Measurements from ENCODE around the gene EEF2.
A peak's percentile ranks its signal among the peaks of the same experiment; 100 is the strongest.

Gene EEF2

DNA sequence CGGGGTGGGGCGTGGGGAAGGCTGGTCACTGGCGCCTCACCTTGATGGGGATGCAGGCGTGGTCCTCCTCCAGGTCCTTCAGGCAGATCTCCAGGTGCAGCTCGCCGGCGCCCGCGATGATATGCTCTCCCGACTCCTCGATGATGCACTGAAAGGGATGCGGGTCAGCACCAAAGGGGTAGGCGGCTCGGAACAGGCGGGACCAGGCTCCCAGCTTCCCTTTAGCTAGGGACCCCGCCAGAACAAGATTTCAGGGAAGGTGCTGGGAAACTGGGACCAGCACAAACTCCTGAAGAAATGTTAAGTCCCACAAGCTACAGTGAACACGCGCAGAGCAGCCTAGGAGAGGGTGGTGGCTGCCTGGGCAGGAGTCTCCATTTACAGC is 6.0 kb downstream of the EEF2 start:
- no peak for TF ChIP-seq CTCF (IDR thresholded peaks at IDR 0.05)

GRCh38 chr19:3978145-3978544 is 7.1 kb downstream of the EEF2 start:
- TF ChIP-seq CTCF (IDR thresholded peaks at IDR 0.05), result no peak

- TF ChIP-seq CTCF (IDR thresholded peaks at IDR 0.05), result peak; percentile 17; the same call in 1 of the 2 replicates
Measured at GRCh38 chr19:3977242-3978143, 7.8 kb downstream of the EEF2 start.

DNA sequence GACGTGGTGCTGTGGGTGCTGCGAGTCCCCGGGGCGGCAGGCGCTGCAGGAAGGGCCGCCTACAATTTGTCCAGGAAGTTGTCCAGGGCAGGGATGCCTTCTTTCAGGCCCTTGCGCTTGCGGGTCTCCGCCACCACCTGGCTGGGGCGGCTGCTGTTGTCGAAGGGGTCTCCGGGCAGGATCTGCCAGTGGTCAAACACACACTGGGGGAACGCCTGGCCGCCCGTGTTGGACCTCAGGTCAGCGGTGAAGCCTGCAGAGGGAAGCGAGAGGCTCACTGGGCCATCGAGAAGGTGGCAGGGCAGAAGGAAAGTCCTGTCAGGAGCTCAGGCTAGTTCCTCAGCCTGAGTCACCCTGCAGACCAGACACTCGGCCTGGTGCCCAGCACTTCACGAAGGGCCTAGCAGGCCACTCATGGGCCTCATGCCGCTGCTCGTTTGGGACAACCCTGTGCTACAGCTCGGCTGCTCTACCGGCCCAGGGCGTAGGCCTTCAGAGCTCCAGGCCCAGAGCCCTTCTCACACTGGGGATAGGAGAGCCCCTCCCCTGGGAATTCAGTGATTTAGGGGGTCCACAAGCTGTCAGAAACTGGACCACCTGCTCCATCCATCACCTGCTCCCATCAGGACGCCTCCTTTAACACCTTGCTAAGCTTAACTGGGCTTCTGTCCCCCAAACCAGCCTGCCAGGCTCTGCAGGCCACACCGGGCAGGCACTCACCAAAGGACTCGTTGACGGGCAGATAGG is 8.6 kb downstream of the EEF2 start:
- TF ChIP-seq CTCF (IDR thresholded peaks at IDR 0.05), result no peak

GRCh38 chr19:3975637-3976087 is 9.6 kb downstream of the EEF2 start:
- TF ChIP-seq CTCF (IDR thresholded peaks at IDR 0.05), result no peak

DNA sequence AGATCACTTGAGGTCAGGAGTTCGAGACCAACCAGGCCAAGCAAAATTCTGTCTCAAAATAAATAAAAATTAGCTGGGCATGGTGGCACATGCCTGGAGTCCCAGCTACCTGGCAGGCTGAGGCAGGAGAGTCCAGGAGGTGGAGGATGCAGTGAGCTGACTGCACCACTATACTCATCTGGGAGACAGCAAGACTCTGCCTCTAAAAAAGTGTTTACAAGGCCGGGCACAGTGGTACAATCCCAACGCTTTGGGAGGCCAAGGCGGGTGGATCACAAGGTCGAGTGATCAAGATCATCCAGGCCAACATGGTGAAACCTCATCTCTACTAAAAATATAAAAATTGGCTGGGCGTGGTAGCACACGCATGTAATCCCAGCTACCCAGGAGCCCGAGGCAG is 10.1 kb downstream of the EEF2 start:
- TF ChIP-seq CTCF (IDR thresholded peaks at IDR 0.05), result no peak

DNA sequence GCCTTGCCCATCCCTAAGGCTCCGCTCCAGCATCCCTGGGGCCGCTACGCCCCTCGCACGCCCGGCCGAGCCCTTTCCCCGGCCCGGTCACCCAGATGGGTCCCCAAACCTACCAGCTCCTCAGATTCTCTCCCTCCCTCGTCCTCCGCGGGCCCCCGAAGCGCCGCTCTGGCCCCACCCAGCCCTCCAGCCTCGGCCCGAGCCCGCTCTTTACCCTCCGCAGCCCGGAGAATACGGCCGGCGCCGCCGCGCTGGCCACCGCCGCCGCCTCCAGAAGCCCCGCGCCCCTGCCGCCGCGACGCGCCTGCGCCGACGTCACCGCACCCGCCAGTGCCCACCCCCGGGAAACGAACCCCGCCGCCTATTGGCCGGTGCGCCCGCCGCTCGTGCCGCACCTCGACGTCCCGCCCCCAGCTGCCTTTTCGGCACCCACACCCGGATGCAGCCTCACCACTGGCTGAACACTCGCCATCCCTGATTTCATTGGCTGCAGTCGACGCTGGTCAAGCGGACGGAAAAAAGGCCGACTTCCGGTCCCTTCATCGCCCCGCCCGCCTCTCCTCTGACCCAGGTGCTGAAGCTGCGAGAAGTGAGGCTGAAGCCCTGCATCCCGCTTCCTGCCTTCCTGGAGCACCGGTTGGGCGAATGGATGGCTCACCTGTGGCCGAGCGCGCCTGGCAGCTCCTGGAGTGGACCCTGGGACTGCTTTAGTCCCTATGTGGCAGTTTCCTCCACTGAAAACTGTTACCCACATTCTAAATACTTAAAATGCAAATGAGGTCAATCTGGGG is 14.3 kb downstream of the EEF2 start, which contains the start of gene DAPK3:
Gene DAPK3, minus strand, starts transcription at position 292 of the 791 bp plus-strand sequence. CDS start 1,364 bp downstream, outside the sequence.
- TF ChIP-seq CTCF (IDR thresholded peaks at IDR 0.05), result no peak
